H9 (cell line): Measurements from ENCODE around the gene CD207. TPM values are rescaled to one million over a fixed set of nuclear protein-coding genes. Genes with fewer than 3 reads are reported as not detected.

Experiments used
- DNase-seq: peaks from one replicate; pipeline ENCODE4 v3.0.0-alpha.2; 2017
- H2AFZ ChIP-seq: one replicate; pipeline ENCODE4 v1.6.1; 2013; ENCODE audit warnings: mild to moderate bottlenecking, low read length, control low read depth, moderate library complexity
- H2AK5ac ChIP-seq: 2 replicates; pipeline ENCODE4 v1.6.1; 2013; ENCODE audit warnings: low read length, control low read depth, mixed read lengths; ENCODE audit not compliant: insufficient read length
- H2BK120ac ChIP-seq: one replicate; pipeline ENCODE4 v1.6.1; 2013; ENCODE audit warnings: low read depth, mild to moderate bottlenecking, low read length, control low read depth, inconsistent platforms; ENCODE audit not compliant: poor library complexity, severe bottlenecking
- H2BK12ac ChIP-seq: 2 replicates; pipeline ENCODE4 v1.6.1; 2013; ENCODE audit warnings: low read length, control low read depth, mixed read lengths, low read depth; ENCODE audit not compliant: insufficient read length
- H2BK15ac ChIP-seq: 2 replicates; pipeline ENCODE4 v1.6.1; 2013; ENCODE audit warnings: low read depth, low read length, control low read depth
- H2BK20ac ChIP-seq: one replicate; pipeline ENCODE4 v1.6.1; 2013; ENCODE audit warnings: low read depth, mild to moderate bottlenecking, low read length, control low read depth, inconsistent platforms; ENCODE audit not compliant: poor library complexity, severe bottlenecking
- H2BK5ac ChIP-seq: 2 replicates; pipeline ENCODE4 v1.6.1; 2013; ENCODE audit warnings: low read length, control low read depth, mixed read lengths; ENCODE audit not compliant: insufficient read length
- H3K14ac ChIP-seq: 2 replicates; pipeline ENCODE4 v1.6.1; 2013; ENCODE audit warnings: low read length, control low read depth; ENCODE audit not compliant: insufficient read depth
- H3K18ac ChIP-seq: 2 replicates; pipeline ENCODE4 v1.6.1; 2013; ENCODE audit warnings: low read depth, mild to moderate bottlenecking, mixed read lengths, low read length, control low read depth; ENCODE audit not compliant: insufficient read length
- H3K23ac ChIP-seq: 2 replicates; pipeline ENCODE4 v1.6.1; 2013; ENCODE audit warnings: low read length, control low read depth, mixed read lengths, low read depth; ENCODE audit not compliant: insufficient read length
- H3K23me2 ChIP-seq: 2 replicates; pipeline ENCODE4 v1.6.1; 2013; ENCODE audit warnings: low read depth, mild to moderate bottlenecking, mixed read lengths, low read length, control low read depth; ENCODE audit not compliant: insufficient read length, poor library complexity, severe bottlenecking
- H3K27ac ChIP-seq: 2 replicates; pipeline ENCODE4 v1.5.1; 2013; ENCODE audit warnings: low read length, control low read depth, mixed read lengths, low read depth; ENCODE audit not compliant: insufficient read length
- H3K27me3 ChIP-seq: 2 replicates; pipeline ENCODE4 v1.6.1; 2013; ENCODE audit warnings: low read length, control low read depth, inconsistent platforms; ENCODE audit not compliant: insufficient read depth
- H3K4ac ChIP-seq: 2 replicates; pipeline ENCODE4 v1.6.1; 2013; ENCODE audit warnings: low read depth, mild to moderate bottlenecking, control low read depth, inconsistent platforms, low read length, moderate library complexity
- H3K4me1 ChIP-seq: 2 replicates; pipeline ENCODE4 v1.6.1; 2013; ENCODE audit warnings: low read length, control low read depth, inconsistent platforms; ENCODE audit not compliant: insufficient read depth
- H3K4me2 ChIP-seq: 2 replicates; pipeline ENCODE4 v1.6.1; 2013; ENCODE audit warnings: low read length, control low read depth, mixed read lengths; ENCODE audit not compliant: insufficient read length, insufficient read depth
- H3K56ac ChIP-seq: 2 replicates; pipeline ENCODE4 v1.6.1; 2013; ENCODE audit warnings: low read depth, mild to moderate bottlenecking, mixed read lengths, low read length, control low read depth; ENCODE audit not compliant: insufficient read length
- H3K79me1 ChIP-seq: 2 replicates; pipeline ENCODE4 v1.6.1; 2013; ENCODE audit warnings: low read depth, mild to moderate bottlenecking, moderate library complexity, low read length, control low read depth, inconsistent platforms; ENCODE audit not compliant: insufficient read depth, poor library complexity, severe bottlenecking
- H3K79me2 ChIP-seq: 2 replicates; pipeline ENCODE4 v1.6.1; 2013; ENCODE audit warnings: low read length, control low read depth, inconsistent platforms; ENCODE audit not compliant: insufficient read depth
- H3K9ac ChIP-seq: 2 replicates; pipeline ENCODE4 v1.6.1; 2013; ENCODE audit warnings: low read length, control low read depth, mixed read lengths; ENCODE audit not compliant: insufficient read length; ENCODE audit errors: extremely low read depth
- H3K9me3 ChIP-seq: one replicate; pipeline ENCODE4 v1.6.1; 2013; ENCODE audit warnings: low read depth, low read length, inconsistent platforms; ENCODE audit not compliant: control insufficient read depth
- H3T11ph ChIP-seq: one replicate; pipeline ENCODE4 v1.6.1; 2013; ENCODE audit warnings: mild to moderate bottlenecking, low read length, control low read depth, inconsistent platforms
- H4K20me1 ChIP-seq: one replicate; pipeline ENCODE4 v1.6.1; 2013; ENCODE audit not compliant: control insufficient read depth, insufficient read length, insufficient read depth
- H4K5ac ChIP-seq: 2 replicates; pipeline ENCODE4 v1.6.1; 2013; ENCODE audit warnings: low read depth, mild to moderate bottlenecking, mixed read lengths, low read length, control low read depth; ENCODE audit not compliant: insufficient read length
- H4K8ac ChIP-seq: replicated peaks from 2 replicates; pipeline ENCODE4 v1.6.1; 2013; ENCODE audit warnings: low read length, control low read depth, mixed read lengths, low read depth; ENCODE audit not compliant: insufficient read length
- H4K91ac ChIP-seq: 2 replicates; pipeline ENCODE4 v1.6.1; 2013; ENCODE audit warnings: low read depth, mild to moderate bottlenecking, moderate library complexity, mixed read lengths, low read length, control low read depth; ENCODE audit not compliant: insufficient read length
- H3K27ac Mint-ChIP-seq, 3 experiments: 2 replicates in 2 of 3; 3 replicates in 1 of 3; pipeline ENCODE4 v1.8.0; 2020 to 2021; ENCODE audit warnings: mixed read lengths in 3 of 3, mild to moderate bottlenecking in 1 of 3, moderate library complexity in 1 of 3
- H3K27me3 Mint-ChIP-seq: 2 replicates; pipeline ENCODE4 v1.8.0; 2021; ENCODE audit warnings: low read depth, mild to moderate bottlenecking, moderate library complexity, mixed read lengths
- H3K36me3 Mint-ChIP-seq, 3 experiments: 2 replicates in 2 of 3; 3 replicates in 1 of 3; pipeline ENCODE4 v1.8.0; 2020 to 2021; ENCODE audit warnings: low read depth in 3 of 3, mixed read lengths in 3 of 3; ENCODE audit not compliant: insufficient read depth in 1 of 3
- H3K4me1 Mint-ChIP-seq, 2 experiments: 2 replicates each; pipeline ENCODE4 v1.8.0; 2020; ENCODE audit warnings: mixed read lengths in 2 of 2
- H3K4me3 Mint-ChIP-seq, 2 experiments: 2 replicates in 1 of 2; 3 replicates in 1 of 2; pipeline ENCODE4 v1.8.0; 2020 to 2021; ENCODE audit warnings: mild to moderate bottlenecking in 2 of 2, mixed read lengths in 2 of 2, moderate library complexity in 1 of 2
- H3K9me3 Mint-ChIP-seq, 2 experiments: 2 replicates in 1 of 2; 3 replicates in 1 of 2; pipeline ENCODE4 v1.8.0; 2020; ENCODE audit warnings: mild to moderate bottlenecking in 2 of 2, mixed read lengths in 2 of 2, moderate library complexity in 1 of 2
- WGBS: extraction: QIAGEN DNeasy Blood & Tissue Kit; methylation state at CpG from one replicate; pipeline ENCODE4 v1.1.7; 2013; ENCODE audit warnings: missing lambda C conversion rate, low lambda C conversion rate, mixed read lengths; ENCODE audit not compliant: insufficient read length; ENCODE audit errors: extremely low coverage; 5-methylcytosine and 5-hydroxymethylcytosine counted together
- total RNA-seq: library from RNA; stranded (reverse); gene quantifications from 2 replicates; pipeline ENCODE4 v1.2.1, GENCODE V29; 2021
- TF ChIP-seq, protein P1 (sequence below): fragments of 200-600 bp; sonication (generic); conservative IDR thresholded peaks from 3 replicates; pipeline ENCODE4 v1.8.0; 2021; ENCODE audit warnings: antibody characterized with exemption, mild to moderate bottlenecking

CD207 gene
- total RNA-seq, 1 experiment from 2014 or later, result not detected

GRCh38 chr2:70854411-70854810 is 18.8 kb upstream of the CD207 start:
- H3K27ac Mint-ChIP-seq, result no peak overlapping the region
- Histone ChIP-seq H3K79me1 (no peaks in the 10 kb centered on the region), H3K23me2 (no peaks in the 10 kb centered on the region), H2BK20ac (no peak overlapping the region), H4K8ac (no peak overlapping the region), H3K4me2 (no peak overlapping the region), H3K9me3 (no peaks in the 10 kb centered on the region), H2AK5ac (no peak overlapping the region), H4K91ac (no peak overlapping the region), H3K23ac (no peak overlapping the region), H3K79me2 (no peaks in the 10 kb centered on the region), H3K9ac (no peak overlapping the region), H3K4ac (no peak overlapping the region), H3K14ac (no peak overlapping the region), H2AFZ (no peak overlapping the region), H2BK15ac (no peak overlapping the region), H4K5ac (no peak overlapping the region), H3K18ac (no peak overlapping the region), H3K56ac (no peak overlapping the region), H2BK5ac (no peak overlapping the region), H2BK120ac (no peak overlapping the region), H2BK12ac (no peak overlapping the region), H3K4me1 (no peaks in the 10 kb centered on the region), H3K27ac (no peak overlapping the region), H3T11ph (no peak overlapping the region), H3K27me3 (no peaks in the 10 kb centered on the region), H4K20me1 (no peaks in the 10 kb centered on the region)
- H3K9me3 Mint-ChIP-seq, result no peaks in the 10 kb centered on the region; a peak in 1 of 5 replicates
- peaks cover 0 to 8% of the 10 kb centered on the region in 2 experiments; a peak in 3 of 4 replicates for H3K4me1 Mint-ChIP-seq
- TF ChIP-seq, protein P1, sequence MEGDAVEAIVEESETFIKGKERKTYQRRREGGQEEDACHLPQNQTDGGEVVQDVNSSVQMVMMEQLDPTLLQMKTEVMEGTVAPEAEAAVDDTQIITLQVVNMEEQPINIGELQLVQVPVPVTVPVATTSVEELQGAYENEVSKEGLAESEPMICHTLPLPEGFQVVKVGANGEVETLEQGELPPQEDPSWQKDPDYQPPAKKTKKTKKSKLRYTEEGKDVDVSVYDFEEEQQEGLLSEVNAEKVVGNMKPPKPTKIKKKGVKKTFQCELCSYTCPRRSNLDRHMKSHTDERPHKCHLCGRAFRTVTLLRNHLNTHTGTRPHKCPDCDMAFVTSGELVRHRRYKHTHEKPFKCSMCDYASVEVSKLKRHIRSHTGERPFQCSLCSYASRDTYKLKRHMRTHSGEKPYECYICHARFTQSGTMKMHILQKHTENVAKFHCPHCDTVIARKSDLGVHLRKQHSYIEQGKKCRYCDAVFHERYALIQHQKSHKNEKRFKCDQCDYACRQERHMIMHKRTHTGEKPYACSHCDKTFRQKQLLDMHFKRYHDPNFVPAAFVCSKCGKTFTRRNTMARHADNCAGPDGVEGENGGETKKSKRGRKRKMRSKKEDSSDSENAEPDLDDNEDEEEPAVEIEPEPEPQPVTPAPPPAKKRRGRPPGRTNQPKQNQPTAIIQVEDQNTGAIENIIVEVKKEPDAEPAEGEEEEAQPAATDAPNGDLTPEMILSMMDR, result no peak
- WGBS, result no CpG with 5 or more reads among the region's 4 CpGs
- no peaks in the 10 kb centered on the region for H3K36me3 Mint-ChIP-seq
- H3K4me3 Mint-ChIP-seq, result no peak overlapping the region
- H3K27me3 Mint-ChIP-seq, result peaks cover 48% of the 10 kb centered on the region
- no peak for DNase-seq
